ENCODE measurements around the gene ARHGAP25.
"Not testable (repeated sequence)": the region's sequence is repeated elsewhere in the genome, so short reads cannot be mapped to it uniquely, and the experiment has no call there.

The ARHGAP25 gene

GRCh38 chr2:68790600-68790999 lies 56.0 kb downstream of the ARHGAP25 start:
- DNase-seq (ENCODE audit: low read depth in 2 of 2, low spot score in 1 of 2) = no peak

GRCh38 chr2:68791914-68792313 lies 57.3 kb downstream of the ARHGAP25 start:
- DNase-seq (ENCODE audit: low read depth in 2 of 2, low spot score in 1 of 2) = no peak

- DNase-seq (ENCODE audit: low read depth in 2 of 2, low spot score in 1 of 2) = no peak
Observed at GRCh38 chr2:68792751-68793150, 58.1 kb downstream of the ARHGAP25 start.

GRCh38 chr2:68796295-68796905 lies 61.8 kb downstream of the ARHGAP25 start:
- DNase-seq (ENCODE audit: low read depth in 2 of 2, low spot score in 1 of 2) = no peak

GRCh38 chr2:68798569-68798968 lies 64.0 kb downstream of the ARHGAP25 start:
- no peak for DNase-seq (ENCODE audit: low read depth in 2 of 2, low spot score in 1 of 2)

- DNase-seq (ENCODE audit: low read depth in 2 of 2, low spot score in 1 of 2) = no peak
Observed at GRCh38 chr2:68799140-68800026, 64.8 kb downstream of the ARHGAP25 start.

- no peak for DNase-seq (ENCODE audit: low read depth in 2 of 2, low spot score in 1 of 2)
Observed at GRCh38 chr2:68800027-68800401, 65.4 kb downstream of the ARHGAP25 start.

- no peak for DNase-seq (ENCODE audit: low read depth in 2 of 2, low spot score in 1 of 2)
Observed at GRCh38 chr2:68800517-68800916, 65.9 kb downstream of the ARHGAP25 start.

GRCh38 chr2:68802161-68802560 lies 67.5 kb downstream of the ARHGAP25 start:
- not testable (repeated sequence) for DNase-seq (ENCODE audit: low read depth in 2 of 2, low spot score in 1 of 2)

GRCh38 chr2:68805025-68805424 lies 70.4 kb downstream of the ARHGAP25 start:
- DNase-seq (ENCODE audit: low read depth in 2 of 2, low spot score in 1 of 2) = no peak

GRCh38 chr2:68806511-68807109 lies 72.0 kb downstream of the ARHGAP25 start:
- DNase-seq (ENCODE audit: low read depth in 2 of 2, low spot score in 1 of 2) = no peak

- DNase-seq (ENCODE audit: low read depth in 2 of 2, low spot score in 1 of 2) = no peak
Observed at GRCh38 chr2:68807821-68808266, 73.2 kb downstream of the ARHGAP25 start.

- no peak for DNase-seq (ENCODE audit: low read depth in 2 of 2, low spot score in 1 of 2)
Observed at GRCh38 chr2:68809324-68810240, 75.0 kb downstream of the ARHGAP25 start.

GRCh38 chr2:68811364-68811763 lies 76.8 kb downstream of the ARHGAP25 start:
- no peak for DNase-seq (ENCODE audit: low read depth in 2 of 2, low spot score in 1 of 2)

GRCh38 chr2:68812251-68812650 lies 77.6 kb downstream of the ARHGAP25 start:
- no peak for DNase-seq (ENCODE audit: low read depth in 2 of 2, low spot score in 1 of 2)

- DNase-seq (ENCODE audit: low read depth in 2 of 2, low spot score in 1 of 2) = no peak
Observed at GRCh38 chr2:68813596-68813995, 79.0 kb downstream of the ARHGAP25 start.

- DNase-seq (ENCODE audit: low read depth in 2 of 2, low spot score in 1 of 2) = no peak
Observed at GRCh38 chr2:68817306-68817705, 82.7 kb downstream of the ARHGAP25 start.

- no peak for DNase-seq (ENCODE audit: low read depth in 2 of 2, low spot score in 1 of 2)
Observed at GRCh38 chr2:68819556-68819955, 84.9 kb downstream of the ARHGAP25 start.

- no peak for DNase-seq (ENCODE audit: low read depth in 2 of 2, low spot score in 1 of 2)
Observed at GRCh38 chr2:68822207-68822872, 87.7 kb downstream of the ARHGAP25 start.

GRCh38 chr2:68824831-68825230 lies 90.2 kb downstream of the ARHGAP25 start:
- no peak for DNase-seq (ENCODE audit: low read depth in 2 of 2, low spot score in 1 of 2)
